Testis (tissue), 3 donors: ENCODE measurements around the gene SLC28A2. TPM values are rescaled to one million over a fixed set of nuclear protein-coding genes. Genes with fewer than 3 reads are reported as not detected.
"Not testable (repeated sequence)": the region's sequence is repeated elsewhere in the genome, so short reads cannot be mapped to it uniquely, and the experiment has no call there.

Source experiments
- DNase-seq: peaks from one replicate; pipeline ENCODE4 v3.0.0-alpha.2; 2019
- H3K27ac ChIP-seq, 2 donors: fragments of 200-600 bp; sonication (generic); one replicate each; pipeline ENCODE4 v1.5.1; 2019
- H3K27me3 ChIP-seq: fragments of 200-600 bp; sonication (generic); one replicate; pipeline ENCODE4 v1.5.1; 2019
- H3K36me3 ChIP-seq: fragments of 200-600 bp; sonication (generic); one replicate; pipeline ENCODE4 v1.5.1; 2017; ENCODE audit warnings: low read depth; ENCODE audit errors: missing control alignments
- H3K4me1 ChIP-seq: fragments of 200-600 bp; sonication (generic); one replicate; pipeline ENCODE4 v1.5.1; 2019
- H3K4me3 ChIP-seq, 2 donors: fragments of 200-600 bp; sonication (generic); one replicate each; pipeline ENCODE4 v1.5.1; 2017 to 2019
- H3K9me3 ChIP-seq: fragments of 200-600 bp; sonication (generic); one replicate; pipeline ENCODE4 v1.5.1; 2017
- POLR2A ChIP-seq: fragments of 450-650 bp; IDR thresholded peaks from one replicate; pipeline ENCODE4 v1.6.1; 2017; ENCODE audit warnings: antibody characterized with exemption, mild to moderate bottlenecking, moderate library complexity
- WGBS, 2 donors: methylation state at CpG; one replicate each; pipeline ENCODE4 v1.1.5; 2018; 5-methylcytosine and 5-hydroxymethylcytosine counted together
- intact Hi-C: fragments of 100-400 bp; cut with DNase I; formaldehyde crosslinking; loops from one replicate; pipeline ENCODE4 v1.15.1; 2023; ENCODE audit warnings: low total_unique reads
- polyA plus RNA-seq: library from polyadenylated mRNA; stranded (reverse); fragments of 350-450 nt; fragmentation: Illumina TruSeq; extraction: RNeasy Lipid Tissue Mini Kit (QIAGEN cat#74804); gene quantifications from one replicate; pipeline ENCODE4 v1.2.3, GENCODE V29; 2014; ENCODE audit warnings: low read depth, low replicate concordance; ENCODE audit not compliant: insufficient read depth
- total RNA-seq, 2 donors: library from RNA; depleted of rRNA; stranded (reverse); fragments of >200 nt; gene quantifications; one replicate each; pipeline ENCODE4 v1.2.3, GENCODE V29; 2016
- TF ChIP-seq, protein P1 (sequence below), 3 experiments: fragments of 450-650 bp in 2 of 3; fragments of 200-600 bp in 1 of 3; sonication (generic) in 1 of 3; IDR thresholded peaks; one replicate each; pipeline ENCODE4 v1.5.1; 2016 to 2019; ENCODE audit warnings: antibody characterized with exemption in 3 of 3, mild to moderate bottlenecking in 2 of 3, moderate library complexity in 1 of 3

The SLC28A2 gene
- total and polyA plus RNA-seq, 3 donors from 2014 or later = 0.81 TPM; not detected in 2

DNA sequence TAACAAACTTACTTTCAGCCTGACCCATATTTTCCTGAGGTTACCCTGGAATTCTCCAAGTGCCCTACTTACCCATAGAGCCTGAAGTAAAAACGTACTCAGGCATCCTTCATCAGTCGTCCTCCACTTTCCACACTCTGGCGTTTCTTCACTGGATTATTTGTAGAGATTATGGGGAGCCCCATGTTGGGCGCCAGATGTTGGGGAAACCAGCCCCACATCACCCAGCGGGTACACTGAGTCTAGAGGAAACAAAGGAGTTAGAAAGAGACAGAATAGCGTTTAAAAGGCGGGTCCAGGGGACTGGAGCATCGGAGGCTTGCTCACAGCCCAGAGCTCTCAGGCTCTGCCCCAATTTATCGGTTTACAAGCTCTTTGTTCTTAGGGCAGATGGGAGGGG is 9.7 kb upstream of the SLC28A2 start:
- Histone ChIP-seq H3K4me3 (no peak overlapping the region), H3K27ac (no peak overlapping the region), H3K36me3 (no peaks in the 10 kb centered on the region), H3K9me3 (no peaks in the 10 kb centered on the region), H3K27me3 (no peaks in the 10 kb centered on the region), H3K4me1 (no peaks in the 10 kb centered on the region)
- TF ChIP-seq, protein P1, sequence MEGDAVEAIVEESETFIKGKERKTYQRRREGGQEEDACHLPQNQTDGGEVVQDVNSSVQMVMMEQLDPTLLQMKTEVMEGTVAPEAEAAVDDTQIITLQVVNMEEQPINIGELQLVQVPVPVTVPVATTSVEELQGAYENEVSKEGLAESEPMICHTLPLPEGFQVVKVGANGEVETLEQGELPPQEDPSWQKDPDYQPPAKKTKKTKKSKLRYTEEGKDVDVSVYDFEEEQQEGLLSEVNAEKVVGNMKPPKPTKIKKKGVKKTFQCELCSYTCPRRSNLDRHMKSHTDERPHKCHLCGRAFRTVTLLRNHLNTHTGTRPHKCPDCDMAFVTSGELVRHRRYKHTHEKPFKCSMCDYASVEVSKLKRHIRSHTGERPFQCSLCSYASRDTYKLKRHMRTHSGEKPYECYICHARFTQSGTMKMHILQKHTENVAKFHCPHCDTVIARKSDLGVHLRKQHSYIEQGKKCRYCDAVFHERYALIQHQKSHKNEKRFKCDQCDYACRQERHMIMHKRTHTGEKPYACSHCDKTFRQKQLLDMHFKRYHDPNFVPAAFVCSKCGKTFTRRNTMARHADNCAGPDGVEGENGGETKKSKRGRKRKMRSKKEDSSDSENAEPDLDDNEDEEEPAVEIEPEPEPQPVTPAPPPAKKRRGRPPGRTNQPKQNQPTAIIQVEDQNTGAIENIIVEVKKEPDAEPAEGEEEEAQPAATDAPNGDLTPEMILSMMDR (IDR thresholded peaks at IDR 0.05) = no peak
- TF ChIP-seq POLR2A = no peak
- DNase-seq = no peak
- intact Hi-C loops = no loop called here
- 54% methylated on average over 9 of the region's 9 CpGs for WGBS, 2 donors

DNA sequence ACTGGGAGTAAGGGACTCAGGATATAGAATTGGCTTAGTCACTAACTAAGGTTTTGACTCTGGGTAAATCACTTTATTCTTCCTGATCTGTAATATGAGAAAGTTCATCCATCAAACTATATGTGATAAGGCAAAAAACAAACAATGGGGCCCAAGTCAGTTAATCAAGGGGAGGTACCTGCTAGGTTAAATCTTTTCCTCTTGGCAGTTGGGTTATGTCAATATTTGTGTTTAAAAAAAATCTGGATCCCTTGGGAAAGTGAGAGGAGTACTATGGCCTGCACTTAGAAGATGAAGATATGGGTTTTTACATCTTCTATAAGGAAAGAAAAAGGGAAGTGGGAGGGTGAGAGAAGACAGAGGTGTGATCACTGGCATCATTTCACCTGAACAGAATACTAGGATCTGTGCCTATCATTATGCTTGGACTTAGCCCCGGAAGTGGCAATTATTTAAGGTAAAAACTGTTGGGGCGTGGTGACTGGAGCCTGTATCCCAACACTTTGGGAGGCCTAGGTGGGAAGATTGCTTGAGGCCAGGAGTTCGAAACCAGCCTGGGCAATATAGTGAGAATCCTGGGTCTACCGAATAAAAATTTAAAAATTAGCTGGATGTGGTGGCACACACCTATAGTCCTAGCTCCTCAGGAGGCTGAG is 2.8 kb upstream of the SLC28A2 start:
- no peak for DNase-seq
- intact Hi-C loops = no loop called here
- no peaks in the 10 kb centered on the region for H3K4me1 ChIP-seq
- no peak overlapping the region for H3K27ac ChIP-seq
- H3K27me3 ChIP-seq = no peaks in the 10 kb centered on the region
- TF ChIP-seq, protein P1 (IDR thresholded peaks at IDR 0.05) = no peak
- TF ChIP-seq POLR2A = no peak
- WGBS, 2 donors = 92 to 94% methylated on average over 4 of the region's 4 CpGs
- H3K9me3 ChIP-seq = no peaks in the 10 kb centered on the region
- no peaks in the 10 kb centered on the region for H3K36me3 ChIP-seq
- H3K4me3 ChIP-seq = no peak overlapping the region

DNA sequence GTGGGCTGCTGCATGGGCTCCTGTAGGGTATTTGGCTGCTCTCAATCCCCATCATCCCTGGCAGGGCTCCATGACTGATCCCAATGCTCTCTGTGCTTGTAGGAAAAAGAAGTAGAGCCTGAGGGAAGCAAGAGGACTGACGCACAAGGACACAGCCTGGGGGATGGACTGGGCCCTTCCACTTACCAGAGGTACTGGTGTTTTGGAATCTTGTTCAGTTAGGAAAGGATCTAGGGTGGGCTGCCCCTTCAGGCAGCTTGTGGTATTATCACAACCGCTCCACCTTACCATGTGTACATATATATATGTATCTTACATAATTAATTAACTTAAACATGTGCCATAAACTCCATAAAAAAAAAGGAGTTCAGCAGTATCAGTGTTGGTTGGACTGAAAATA is 1.3 kb downstream of the SLC28A2 start:
- intact Hi-C loops = no loop called here
- TF ChIP-seq, protein P1 (IDR thresholded peaks at IDR 0.05) = peak in 1 of 3 experiments; percentile 19
- TF ChIP-seq POLR2A = no peak
- H3K4me3 ChIP-seq = no peak overlapping the region
- H3K36me3 ChIP-seq = no peaks in the 10 kb centered on the region
- H3K4me1 ChIP-seq = no peaks in the 10 kb centered on the region
- 68 to 82% methylated on average over 2 of the region's 2 CpGs for WGBS, 2 donors
- no peaks in the 10 kb centered on the region for H3K9me3 ChIP-seq
- H3K27me3 ChIP-seq = no peaks in the 10 kb centered on the region
- DNase-seq = no peak
- H3K27ac ChIP-seq = no peak overlapping the region

DNA sequence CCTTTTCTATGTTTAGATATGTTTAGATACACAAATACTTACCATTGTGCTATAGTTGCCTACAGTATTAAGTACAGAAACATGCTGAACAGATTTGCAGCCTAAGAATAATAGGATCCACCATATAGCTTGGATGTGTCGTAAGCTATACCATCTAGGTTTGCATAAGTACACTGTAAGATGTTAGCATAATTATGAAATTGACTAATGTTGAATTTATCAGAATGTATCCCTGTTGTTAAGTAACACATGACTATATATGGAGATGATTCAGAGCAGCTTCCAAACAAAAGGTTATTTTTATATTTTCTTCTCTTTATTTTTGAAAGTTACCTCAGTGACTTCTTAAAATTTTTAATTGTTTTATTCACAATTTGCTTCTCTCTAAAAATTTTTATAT is 2.4 kb downstream of the SLC28A2 start:
- 98 to 100% methylated on average over 1 of the region's 1 CpG for WGBS, 2 donors
- intact Hi-C loops = no loop called here

DNA sequence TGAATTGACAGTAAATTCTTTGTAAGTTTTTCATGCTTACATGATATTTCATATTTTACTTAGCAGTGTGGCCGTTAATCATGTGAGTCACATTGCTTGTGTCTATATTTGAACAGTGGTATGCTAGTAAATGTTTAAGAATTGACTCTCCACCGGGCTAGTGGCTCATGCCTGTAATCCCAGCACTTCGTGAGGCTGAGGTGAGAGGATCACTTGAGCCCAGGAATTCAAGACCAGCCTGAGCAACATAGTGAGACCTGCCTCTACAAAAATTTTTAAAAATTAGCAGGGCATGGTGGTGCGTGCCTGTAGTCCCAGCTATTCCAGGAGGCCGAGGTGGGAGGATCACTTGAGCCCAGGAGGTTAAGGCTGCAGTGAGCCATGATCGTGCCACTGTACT is 2.8 kb downstream of the SLC28A2 start:
- H3K4me1 ChIP-seq, H3K9me3 ChIP-seq, H3K36me3 ChIP-seq, H3K27ac ChIP-seq, H3K27me3 ChIP-seq, DNase-seq, H3K4me3 ChIP-seq, intact Hi-C loops: not testable (repeated sequence)
- 70 to 82% methylated on average over 6 of the region's 6 CpGs for WGBS, 2 donors

More for the DNA sequence above, 2.4 kb downstream of the SLC28A2 start:
- Histone ChIP-seq H3K27me3 (no peaks in the 10 kb centered on the region), H3K9me3 (no peaks in the 10 kb centered on the region), H3K4me1 (no peaks in the 10 kb centered on the region), H3K4me3 (no peak overlapping the region), H3K36me3 (no peaks in the 10 kb centered on the region), H3K27ac (no peak overlapping the region)
- no peak for DNase-seq
- TF ChIP-seq, protein P1 (IDR thresholded peaks at IDR 0.05) = no peak
- TF ChIP-seq POLR2A = no peak
